ENCODE data around the gene UBL4A.

UBL4A gene

GRCh38 chrX:154486052-154486395 is 391 bp downstream of the UBL4A start:
- TF ChIP-seq OSR1 (CRISPR knock-in tag; IDR thresholded peaks at IDR 0.05) = no peak
- TF ChIP-seq TOX (CRISPR knock-in tag; IDR thresholded peaks at IDR 0.05; ENCODE audit: borderline replicate concordance) = no peak
- no peak for TF ChIP-seq ZNF565 (CRISPR knock-in tag; conservative IDR thresholded peaks at IDR 0.05; ENCODE audit: low read depth)
- TF ChIP-seq TSHZ2 (CRISPR knock-in tag; IDR thresholded peaks at IDR 0.05) = no peak
- TF ChIP-seq CSDC2 (CRISPR knock-in tag; IDR thresholded peaks at IDR 0.05) = no peak
- no peak for ATAC-seq

GRCh38 chrX:154485150-154486051 is 1.0 kb downstream of the UBL4A start:
- TF ChIP-seq ZC3H10 (CRISPR knock-in tag; IDR thresholded peaks at IDR 0.05) = no peak
- no peak for TF ChIP-seq PATZ1 (CRISPR knock-in tag; IDR thresholded peaks at IDR 0.05; ENCODE audit: borderline replicate concordance)
- no peak for TF ChIP-seq ESRRG (CRISPR knock-in tag; IDR thresholded peaks at IDR 0.05)
- ATAC-seq = no peak

- no peak for ATAC-seq
- TF ChIP-seq ZC3H10 (CRISPR knock-in tag; IDR thresholded peaks at IDR 0.05) (no peak), ISL1 (CRISPR knock-in tag; IDR thresholded peaks at IDR 0.05) (no peak), PATZ1 (CRISPR knock-in tag; IDR thresholded peaks at IDR 0.05; ENCODE audit: borderline replicate concordance) (no peak), GLIS3 (CRISPR knock-in tag; IDR thresholded peaks at IDR 0.05) (no peak), CSRNP3 (CRISPR knock-in tag; IDR thresholded peaks at IDR 0.05) (no peak), ZNF70 (CRISPR knock-in tag; IDR thresholded peaks at IDR 0.05) (no peak), BACH2 (CRISPR knock-in tag; IDR thresholded peaks at IDR 0.05; ENCODE audit: borderline replicate concordance) (no peak), PPARA (CRISPR knock-in tag; IDR thresholded peaks at IDR 0.05; ENCODE audit: borderline replicate concordance) (no peak), POU6F1 (CRISPR knock-in tag; IDR thresholded peaks at IDR 0.05; ENCODE audit: borderline replicate concordance, low read depth) (no peak), TSHZ2 (CRISPR knock-in tag; IDR thresholded peaks at IDR 0.05) (no peak), ZFP30 (CRISPR knock-in tag; IDR thresholded peaks at IDR 0.05) (no peak), ZNF8 (CRISPR knock-in tag; IDR thresholded peaks at IDR 0.05) (no peak), ESRRG (CRISPR knock-in tag; IDR thresholded peaks at IDR 0.05) (no peak), TCF4 (CRISPR knock-in tag; IDR thresholded peaks at IDR 0.05; ENCODE audit: borderline replicate concordance) (no peak), CREB5 (CRISPR knock-in tag; IDR thresholded peaks at IDR 0.05; ENCODE audit: low read depth) (no peak), RARB (CRISPR knock-in tag; IDR thresholded peaks at IDR 0.05) (no peak), OSR1 (CRISPR knock-in tag; IDR thresholded peaks at IDR 0.05) (no peak), ARNTL (CRISPR knock-in tag; IDR thresholded peaks at IDR 0.05; ENCODE audit: borderline replicate concordance, low read depth) (no peak), CSDC2 (CRISPR knock-in tag; IDR thresholded peaks at IDR 0.05) (no peak)
Observed at GRCh38 chrX:154484255-154485149, 1.9 kb downstream of the UBL4A start.

Data from SK-N-SH treated with all-trans-retinoic acid at 6 μM for 48 hours (cell line).